ENCODE data around the gene RPL32. TPM values are rescaled to one million over a fixed set of nuclear protein-coding genes. Genes with fewer than 3 reads are reported as not detected.

RPL32 gene
- total RNA-seq, 1 donor from 2014 or later: 1,626 TPM

DNA sequence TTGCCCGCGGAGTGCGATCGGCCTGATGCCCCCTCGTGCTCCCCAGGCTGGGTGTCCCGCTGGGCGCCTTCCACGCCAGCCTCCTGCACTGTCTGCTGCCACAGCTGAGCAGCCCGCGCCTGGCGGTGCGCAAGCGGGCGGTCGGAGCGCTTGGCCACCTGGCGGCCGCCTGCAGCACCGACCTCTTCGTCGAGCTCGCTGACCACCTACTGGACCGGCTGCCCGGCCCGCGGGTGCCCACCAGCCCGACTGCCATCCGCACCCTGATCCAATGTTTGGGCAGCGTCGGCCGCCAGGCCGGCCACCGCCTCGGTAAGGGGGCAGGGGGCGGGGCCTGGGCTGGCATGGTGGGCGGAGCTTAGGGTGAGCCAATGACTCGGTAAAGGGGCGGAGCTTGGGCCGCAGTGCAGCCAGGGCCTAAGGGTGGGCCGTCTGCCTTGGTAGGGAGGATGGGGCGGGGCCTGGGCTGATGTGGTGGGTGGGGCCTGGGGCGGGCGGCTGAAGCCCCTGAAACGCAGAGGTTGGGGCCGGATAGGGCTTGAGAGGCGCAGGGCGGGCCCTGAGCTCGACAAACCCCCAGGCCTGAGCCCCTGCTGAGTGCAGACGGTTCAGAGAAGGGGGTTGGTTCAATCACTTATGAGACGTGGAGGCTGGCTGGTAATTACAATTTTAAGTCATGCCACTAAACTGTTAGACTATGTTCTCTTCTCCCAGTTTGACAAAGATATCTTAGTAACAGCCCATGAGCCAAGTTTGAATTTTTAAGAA is 31.2 kb downstream of the RPL32 start:
- peak; percentile 93 for DNase-seq (ENCODE audit: low spot score, unreplicated experiment)
- TF ChIP-seq, protein P1, sequence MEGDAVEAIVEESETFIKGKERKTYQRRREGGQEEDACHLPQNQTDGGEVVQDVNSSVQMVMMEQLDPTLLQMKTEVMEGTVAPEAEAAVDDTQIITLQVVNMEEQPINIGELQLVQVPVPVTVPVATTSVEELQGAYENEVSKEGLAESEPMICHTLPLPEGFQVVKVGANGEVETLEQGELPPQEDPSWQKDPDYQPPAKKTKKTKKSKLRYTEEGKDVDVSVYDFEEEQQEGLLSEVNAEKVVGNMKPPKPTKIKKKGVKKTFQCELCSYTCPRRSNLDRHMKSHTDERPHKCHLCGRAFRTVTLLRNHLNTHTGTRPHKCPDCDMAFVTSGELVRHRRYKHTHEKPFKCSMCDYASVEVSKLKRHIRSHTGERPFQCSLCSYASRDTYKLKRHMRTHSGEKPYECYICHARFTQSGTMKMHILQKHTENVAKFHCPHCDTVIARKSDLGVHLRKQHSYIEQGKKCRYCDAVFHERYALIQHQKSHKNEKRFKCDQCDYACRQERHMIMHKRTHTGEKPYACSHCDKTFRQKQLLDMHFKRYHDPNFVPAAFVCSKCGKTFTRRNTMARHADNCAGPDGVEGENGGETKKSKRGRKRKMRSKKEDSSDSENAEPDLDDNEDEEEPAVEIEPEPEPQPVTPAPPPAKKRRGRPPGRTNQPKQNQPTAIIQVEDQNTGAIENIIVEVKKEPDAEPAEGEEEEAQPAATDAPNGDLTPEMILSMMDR (IDR thresholded peaks at IDR 0.05; ENCODE audit: unreplicated experiment): peak; percentile 92
- Mint-ChIP-seq H3K9me3 (ENCODE audit: low read depth) (no peaks in the 10 kb centered on the region), H3K36me3 (ENCODE audit: insufficient read depth) (peaks cover 2% of the 10 kb centered on the region), H3K4me1 (ENCODE audit: low read depth) (no peaks in the 10 kb centered on the region), H3K4me3 (ENCODE audit: low read depth) (peak overlapping the region; percentile 52), H3K27ac (peak overlapping the region; percentile 64), H3K27me3 (peaks cover 8% of the 10 kb centered on the region)

DNA sequence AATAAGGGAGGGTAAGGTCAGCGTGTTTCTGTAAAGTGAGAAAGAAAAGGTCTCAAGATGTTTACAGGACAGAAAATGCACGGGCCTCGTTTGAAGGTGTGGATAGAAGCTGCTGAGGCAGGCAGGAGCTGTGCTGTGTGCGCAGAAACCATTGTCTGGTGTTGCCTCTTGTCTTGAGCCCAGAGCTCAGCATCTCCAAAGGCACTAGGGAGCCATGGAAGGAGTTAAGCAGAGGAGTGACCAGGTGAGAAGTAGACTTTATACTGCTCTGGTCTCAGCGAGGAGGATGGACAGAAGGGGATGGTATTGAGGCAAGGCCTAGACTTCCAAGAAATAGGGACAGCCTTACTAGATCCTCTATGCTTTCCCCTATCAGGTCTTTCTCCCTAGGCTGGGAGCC is 31.9 kb downstream of the RPL32 start:
- no peak for DNase-seq (ENCODE audit: low spot score, unreplicated experiment)
- no peak overlapping the region for H3K27ac Mint-ChIP-seq
- no peaks in the 10 kb centered on the region for H3K9me3 Mint-ChIP-seq (ENCODE audit: low read depth)

DNA sequence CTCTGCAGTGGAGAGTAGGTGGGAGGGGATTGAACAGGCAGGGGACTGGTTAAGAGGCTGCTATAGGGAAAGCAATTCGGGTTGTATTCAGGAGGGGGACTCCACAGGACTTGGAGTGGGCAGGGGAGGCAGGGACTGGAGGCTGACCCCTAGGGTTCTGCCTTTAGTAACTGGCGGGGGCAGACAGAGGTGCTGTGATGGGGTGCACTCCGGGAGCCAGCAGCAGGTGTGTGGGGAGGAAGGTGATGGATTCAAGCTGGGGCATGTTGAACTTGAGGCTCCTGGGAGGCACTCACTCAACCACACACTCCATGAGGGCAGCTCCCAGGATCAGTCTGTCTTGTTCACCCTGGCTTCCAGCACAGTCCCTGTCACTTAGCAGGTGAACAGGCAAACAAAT is 32.4 kb downstream of the RPL32 start:
- no peak for DNase-seq (ENCODE audit: low spot score, unreplicated experiment)
- Mint-ChIP-seq H3K4me1 (ENCODE audit: low read depth) (no peaks in the 10 kb centered on the region), H3K27ac (no peak overlapping the region), H3K27me3 (peaks cover 8% of the 10 kb centered on the region), H3K4me3 (ENCODE audit: low read depth) (peak overlapping the region; percentile 49), H3K36me3 (ENCODE audit: insufficient read depth) (peaks cover 3% of the 10 kb centered on the region), H3K9me3 (ENCODE audit: low read depth) (no peaks in the 10 kb centered on the region)
- TF ChIP-seq, protein P1 (IDR thresholded peaks at IDR 0.05; ENCODE audit: unreplicated experiment): no peak

More for the DNA sequence above, 31.9 kb downstream of the RPL32 start:
- Mint-ChIP-seq H3K36me3 (ENCODE audit: insufficient read depth) (peaks cover 3% of the 10 kb centered on the region), H3K27me3 (peaks cover 8% of the 10 kb centered on the region), H3K4me3 (ENCODE audit: low read depth) (peak overlapping the region; percentile 49), H3K4me1 (ENCODE audit: low read depth) (no peaks in the 10 kb centered on the region)
- TF ChIP-seq, protein P1 (IDR thresholded peaks at IDR 0.05; ENCODE audit: unreplicated experiment): no peak

DNA sequence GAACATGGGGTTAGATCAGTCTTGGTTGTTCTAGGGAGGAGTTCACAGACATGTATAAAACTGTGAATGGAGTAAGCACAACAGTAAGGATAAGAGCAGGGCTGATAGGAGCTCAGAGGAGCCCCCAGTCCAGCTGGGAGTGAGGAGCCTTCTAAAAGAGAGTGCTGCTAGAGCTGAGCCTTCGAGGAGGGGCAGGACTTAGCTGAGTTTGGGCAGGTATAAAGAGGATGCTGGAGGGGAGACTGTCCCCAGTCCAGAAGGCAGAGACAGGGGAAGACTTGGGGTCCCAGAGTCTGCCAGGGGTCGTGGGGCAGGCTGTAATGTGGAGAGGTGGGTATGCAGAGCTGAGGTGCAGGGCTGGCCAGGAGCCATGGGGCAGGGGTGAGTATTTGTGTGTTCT is 32.8 kb downstream of the RPL32 start:
- peaks cover 8% of the 10 kb centered on the region for H3K27me3 Mint-ChIP-seq
- H3K27ac Mint-ChIP-seq: peak overlapping the region; percentile 7
- DNase-seq (ENCODE audit: low spot score, unreplicated experiment): no peak
- TF ChIP-seq, protein P1 (IDR thresholded peaks at IDR 0.05; ENCODE audit: unreplicated experiment): no peak
- no peaks in the 10 kb centered on the region for H3K9me3 Mint-ChIP-seq (ENCODE audit: low read depth)
- peaks cover 1% of the 10 kb centered on the region for H3K36me3 Mint-ChIP-seq (ENCODE audit: insufficient read depth)
- no peaks in the 10 kb centered on the region for H3K4me1 Mint-ChIP-seq (ENCODE audit: low read depth)
- H3K4me3 Mint-ChIP-seq (ENCODE audit: low read depth): peak overlapping the region; percentile 49

DNA sequence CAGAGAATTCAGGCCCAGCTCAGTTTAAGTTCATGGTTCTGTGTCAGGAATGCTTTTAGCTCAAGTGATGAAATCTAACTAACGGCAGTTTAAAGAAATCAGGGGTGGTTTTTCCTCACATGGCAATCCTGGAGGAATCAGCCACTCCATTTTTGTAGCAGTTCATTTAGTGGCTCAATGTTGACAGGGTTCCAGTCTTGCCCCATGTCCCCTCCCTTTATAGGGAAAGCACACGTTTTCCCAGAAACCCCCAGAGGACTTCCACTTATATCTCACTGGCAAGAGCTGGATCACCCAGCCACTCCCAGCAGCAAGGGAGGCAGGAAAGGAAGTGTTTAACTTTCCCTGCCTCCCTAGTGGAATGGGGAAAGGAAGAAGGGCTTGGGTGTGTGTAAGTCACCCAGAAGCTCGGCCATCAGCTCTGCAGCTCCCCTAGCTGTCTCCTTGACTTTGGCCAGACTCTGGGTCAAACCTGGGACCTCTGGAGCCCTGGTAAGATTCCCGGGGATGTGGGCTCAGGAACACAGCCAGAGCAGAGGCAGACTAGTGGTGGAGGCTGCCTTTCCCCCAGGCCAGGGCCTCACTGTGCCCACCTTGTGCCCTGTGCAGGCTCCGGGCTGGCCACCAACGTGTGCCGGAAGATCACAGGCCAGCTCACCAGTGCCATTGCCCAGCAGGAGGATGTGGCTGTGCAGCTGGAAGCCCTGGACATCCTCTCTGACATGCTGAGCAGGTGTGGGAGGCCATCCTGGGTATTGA is 33.6 kb downstream of the RPL32 start:
- Mint-ChIP-seq H3K9me3 (ENCODE audit: low read depth) (no peaks in the 10 kb centered on the region), H3K27me3 (peaks cover 8% of the 10 kb centered on the region), H3K36me3 (ENCODE audit: insufficient read depth) (peaks cover 1% of the 10 kb centered on the region), H3K4me3 (ENCODE audit: low read depth) (no peak overlapping the region), H3K27ac (no peak overlapping the region), H3K4me1 (ENCODE audit: low read depth) (no peaks in the 10 kb centered on the region)
- TF ChIP-seq, protein P1 (IDR thresholded peaks at IDR 0.05; ENCODE audit: unreplicated experiment): no peak
- no peak for DNase-seq (ENCODE audit: low spot score, unreplicated experiment)

All from progenitor cell of endocrine pancreas (in vitro differentiated cells).